ENCODE data around the gene DOCK3.

Gene DOCK3

GRCh38 chr3:50658831-50659230 lies 15.9 kb upstream of the DOCK3 start:
- TF ChIP-seq CTCF (IDR thresholded peaks at IDR 0.05): no peak

GRCh38 chr3:50660386-50660785 lies 14.3 kb upstream of the DOCK3 start:
- no peak for TF ChIP-seq CTCF (IDR thresholded peaks at IDR 0.05)

GRCh38 chr3:50661321-50661837 lies 13.3 kb upstream of the DOCK3 start:
- no peak for TF ChIP-seq CTCF (IDR thresholded peaks at IDR 0.05)

GRCh38 chr3:50662408-50662807 lies 12.3 kb upstream of the DOCK3 start:
- no peak for TF ChIP-seq CTCF (IDR thresholded peaks at IDR 0.05)

GRCh38 chr3:50665081-50665840 lies 9.5 kb upstream of the DOCK3 start:
- TF ChIP-seq CTCF (IDR thresholded peaks at IDR 0.05): no peak

GRCh38 chr3:50666837-50667236 lies 7.9 kb upstream of the DOCK3 start:
- TF ChIP-seq CTCF (IDR thresholded peaks at IDR 0.05): no peak

- no peak for TF ChIP-seq CTCF (IDR thresholded peaks at IDR 0.05)
Measured at GRCh38 chr3:50671331-50671730, 3.4 kb upstream of the DOCK3 start.
